Myocyte (in vitro differentiated cells): ENCODE data around the gene SPTLC2. TPM values are rescaled to one million over a fixed set of nuclear protein-coding genes. Genes with fewer than 3 reads are reported as not detected.

Experiments
- DNase-seq: peaks from one replicate; pipeline ENCODE4 v3.0.0-alpha.2; 2012; ENCODE audit warnings: low read depth
- total RNA-seq: library from RNA; depleted of rRNA; stranded (reverse); fragments of >200 nt; gene quantifications from 2 replicates; pipeline ENCODE4 v1.2.3, GENCODE V29; 2014

The SPTLC2 gene
- total RNA-seq, 1 donor from 2014 or later: 11.6 TPM

- no peak for DNase-seq
Observed at GRCh38 chr14:77509366-77509765, 107.1 kb downstream of the SPTLC2 start.

- DNase-seq: no peak
Observed at GRCh38 chr14:77508876-77509275, 107.6 kb downstream of the SPTLC2 start.

GRCh38 chr14:77508249-77508648 lies 108.2 kb downstream of the SPTLC2 start:
- no peak for DNase-seq

GRCh38 chr14:77507762-77508161 lies 108.7 kb downstream of the SPTLC2 start:
- no peak for DNase-seq

GRCh38 chr14:77505031-77505430 lies 111.4 kb downstream of the SPTLC2 start:
- DNase-seq: no peak

GRCh38 chr14:77503138-77503537 lies 113.3 kb downstream of the SPTLC2 start:
- DNase-seq: no peak

- DNase-seq: no peak
Observed at GRCh38 chr14:77502109-77502782, 114.2 kb downstream of the SPTLC2 start.

GRCh38 chr14:77498984-77499527 lies 117.4 kb downstream of the SPTLC2 start:
- DNase-seq: no peak

- peak; percentile 17 for DNase-seq
Observed at GRCh38 chr14:77498120-77498979, 118.1 kb downstream of the SPTLC2 start, which contains the start of gene ISM2. Gene ISM2, minus strand, starts transcription at chr14:77498816. Its CDS starts 23 bp downstream, at chr14:77498793.

GRCh38 chr14:77495334-77495733 lies 121.1 kb downstream of the SPTLC2 start:
- DNase-seq: no peak

GRCh38 chr14:77491056-77491455 lies 125.4 kb downstream of the SPTLC2 start:
- no peak for DNase-seq

- DNase-seq: no peak
Observed at GRCh38 chr14:77490347-77490986, 126.0 kb downstream of the SPTLC2 start.

GRCh38 chr14:77489041-77489440 lies 127.4 kb downstream of the SPTLC2 start:
- DNase-seq: no peak

GRCh38 chr14:77488558-77488957 lies 127.9 kb downstream of the SPTLC2 start:
- no peak for DNase-seq

- DNase-seq: no peak
Observed at GRCh38 chr14:77485901-77486678, 130.3 kb downstream of the SPTLC2 start.

GRCh38 chr14:77485256-77485655 lies 131.2 kb downstream of the SPTLC2 start:
- peak; percentile 26 for DNase-seq

- DNase-seq: no peak
Observed at GRCh38 chr14:77482422-77482821, 134.0 kb downstream of the SPTLC2 start.

GRCh38 chr14:77478796-77479195 lies 137.6 kb downstream of the SPTLC2 start:
- no peak for DNase-seq

GRCh38 chr14:77478029-77478428 lies 138.4 kb downstream of the SPTLC2 start:
- no peak for DNase-seq

GRCh38 chr14:77475432-77476115 lies 140.9 kb downstream of the SPTLC2 start:
- DNase-seq: no peak
